CD4-positive, alpha-beta T cell (primary cell): ENCODE data around the gene PFDN2. TPM values are rescaled to one million over a fixed set of nuclear protein-coding genes. Genes with fewer than 3 reads are reported as not detected.

Experiments
- ATAC-seq: fragments of 200-7000 bp; cut with Tn5 transposase; one replicate; pipeline ENCODE4 v1.10.0; 2022; ENCODE audit warnings: mild to moderate bottlenecking; ENCODE audit not compliant: poor library complexity
- CTCF ChIA-PET: fragments of 350-600 bp; sonication (Branson Sonifier 250); formaldehyde crosslinking; loops from one replicate; lab custom pipeline; 2021; ENCODE audit warnings: antibody characterized with exemption, inconsistent platforms; lab: Charles Lee
- POLR2A ChIA-PET: fragments of 350-600 bp; sonication (Branson Sonifier 250); formaldehyde crosslinking; loops from one replicate; lab custom pipeline; 2021; ENCODE audit warnings: antibody characterized with exemption, inconsistent platforms; lab: Charles Lee
- DNase-seq, 14 experiments: peaks; one replicate each; pipeline ENCODE4 v3.0.0-alpha.2; 2013 to 2020; ENCODE audit warnings: mixed read lengths in 2 of 14
- H3K27ac ChIP-seq, 2 donors: one replicate each; pipeline versions ENCODE4 v1.5.1 to v1.7.0; 2013; ENCODE audit warnings: low read length in 2 of 2, low read depth in 1 of 2, mild to moderate bottlenecking in 1 of 2
- H3K27me3 ChIP-seq, 2 experiments: 1 replicate in 1 of 2; 2 replicates in 1 of 2; pipeline versions ENCODE4 v1.6.1 to v1.7.0; 2013; ENCODE audit warnings: low read length in 2 of 2, control low read depth in 1 of 2, mild to moderate bottlenecking in 1 of 2, moderate library complexity in 1 of 2; ENCODE audit not compliant: insufficient read depth in 2 of 2, control insufficient read depth in 1 of 2
- H3K36me3 ChIP-seq: one replicate; pipeline ENCODE4 v1.6.1; 2013; ENCODE audit warnings: low read length, control low read depth; ENCODE audit not compliant: insufficient read depth
- H3K4me1 ChIP-seq: one replicate; pipeline ENCODE4 v1.6.1; 2013; ENCODE audit warnings: low read length, control low read depth; ENCODE audit not compliant: insufficient read depth
- H3K4me3 ChIP-seq: one replicate; pipeline ENCODE4 v1.5.1; 2013; ENCODE audit warnings: mild to moderate bottlenecking, low read length, moderate library complexity
- H3K9me3 ChIP-seq, 2 experiments: 1 replicate in 1 of 2; 2 replicates in 1 of 2; pipeline versions ENCODE4 v1.6.1 to v1.7.0; 2013; ENCODE audit warnings: low read length in 2 of 2, mild to moderate bottlenecking in 2 of 2, control low read depth in 1 of 2, moderate library complexity in 1 of 2; ENCODE audit not compliant: control insufficient read depth in 1 of 2, insufficient read depth in 1 of 2
- H3K27ac Mint-ChIP-seq: one replicate; pipeline ENCODE4 v1.8.0; 2020; ENCODE audit warnings: mixed read lengths
- H3K27me3 Mint-ChIP-seq: one replicate; pipeline ENCODE4 v1.8.0; 2021; ENCODE audit warnings: mixed read lengths
- H3K36me3 Mint-ChIP-seq: one replicate; pipeline ENCODE4 v1.8.0; 2021; ENCODE audit warnings: low read depth, mixed read lengths
- H3K4me1 Mint-ChIP-seq: one replicate; pipeline ENCODE4 v1.8.0; 2021; ENCODE audit warnings: low read depth, mixed read lengths
- H3K4me3 Mint-ChIP-seq: one replicate; pipeline ENCODE4 v1.8.0; 2020; ENCODE audit warnings: mild to moderate bottlenecking, mixed read lengths
- H3K9me3 Mint-ChIP-seq: one replicate; pipeline ENCODE4 v1.8.0; 2020; ENCODE audit warnings: mixed read lengths
- intact Hi-C, 2 experiments: fragments of 100-400 bp; cut with DNase I in 1 of 2; cut with micrococcal nuclease in 1 of 2; formaldehyde crosslinking; loops; one replicate each; pipeline versions ENCODE4 v1.15.1 to v1.9.0; 2023 to 2025; cut with DNase I, micrococcal nuclease
- total RNA-seq, 174 experiments: library from RNA in 2 of 174; stranded (reverse) in 2 of 174; gene quantifications; one replicate each; pipeline ENCODE4 v1.2.3 and lab custom pipeline; 2021 to 2026
- TF ChIP-seq, protein P1 (sequence below): fragments of 200-600 bp; IDR thresholded peaks from one replicate; pipeline ENCODE4 v1.8.0; 2022; ENCODE audit warnings: antibody characterized with exemption, mild to moderate bottlenecking

PFDN2 gene
- total RNA-seq, 2 experiments from 2014 or later, result 46.2 to 57.7 TPM

DNA sequence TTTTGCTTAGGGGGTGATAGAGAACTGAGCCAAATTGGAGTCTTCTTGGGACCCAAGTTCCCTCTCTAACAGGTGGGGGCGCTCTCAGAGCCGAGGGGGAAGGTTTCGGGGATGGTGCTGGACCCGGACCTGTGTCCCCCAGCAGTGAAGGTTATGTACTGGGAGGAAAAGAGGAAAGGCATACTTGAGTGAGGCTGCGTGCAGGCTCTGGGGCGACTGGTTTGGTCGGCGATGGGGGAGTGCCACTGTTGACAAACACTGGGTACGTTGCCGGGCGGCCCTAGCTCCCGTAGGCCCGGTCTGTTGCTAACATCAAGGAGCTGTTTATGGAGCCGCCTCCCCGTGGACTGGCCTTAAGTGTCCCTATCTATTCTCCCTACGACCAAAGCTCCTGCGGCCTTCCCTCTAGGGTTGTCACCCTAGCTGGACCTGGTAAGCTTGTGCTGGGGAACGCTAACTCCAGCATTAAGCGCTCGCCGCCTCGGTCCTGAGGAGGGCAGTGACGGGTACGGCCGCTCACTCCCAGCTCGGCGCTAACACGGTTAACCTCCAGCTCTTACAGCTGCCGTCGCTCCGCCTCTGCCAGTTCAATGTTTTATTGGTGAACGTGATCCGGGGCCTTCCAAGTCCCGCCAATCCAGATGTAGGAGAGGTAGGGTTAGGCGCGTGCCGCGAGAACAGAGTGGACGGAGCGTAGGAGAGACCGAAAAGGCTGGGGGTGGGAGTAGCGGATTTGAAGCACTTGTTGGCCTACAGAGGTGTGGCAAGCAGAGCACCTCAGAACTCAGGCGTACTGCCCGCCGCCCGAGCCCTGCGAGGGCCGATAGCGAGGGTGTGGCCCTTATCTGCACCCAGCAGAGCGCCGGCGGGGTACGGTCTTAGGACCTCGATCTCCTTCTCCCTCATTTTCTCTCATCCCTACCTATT, 48.2 kb upstream of the PFDN2 start, which contains the start of gene PPOX:
Gene PPOX, plus strand, starts transcription at position 685 of the 927 bp plus-strand sequence. CDS start 422 bp downstream, outside the sequence.
- H3K9me3 Mint-ChIP-seq, result no peaks in the 10 kb centered on the region
- H3K4me3 Mint-ChIP-seq, result peak within 1 kb of the TSS; percentile 93
- ChIA-PET CTCF (interaction anchor here (0.6 to 4.3 kb wide), 25 partner anchors 9 to 202 kb away, joined by 3 to 28 read pairs (median 5); partner anchors contain the start of genes APOA2, B4GALT3, CFAP126 and DEDD), POLR2A (interaction anchor here (0.6 to 3.6 kb wide), 24 partner anchors 8 to 233 kb away, joined by 3 to 58 read pairs (median 8); partner anchors contain the start of genes ARHGAP30, B4GALT3, DEDD and F11R)
- H3K9me3 ChIP-seq, result no peaks in the 10 kb centered on the region
- intact Hi-C loops, result loop anchor here (2.0 to 5.0 kb wide), 2 partner anchors 19 to 34 kb away; partner anchors contain the start of gene DEDD (in 2 of the 2)
- H3K27me3 ChIP-seq, result no peaks in the 10 kb centered on the region
- peaks cover 52% of the 10 kb centered on the region for H3K36me3 ChIP-seq
- peak within 1 kb of the TSS; percentile 95 for H3K4me3 ChIP-seq
- H3K4me1 Mint-ChIP-seq, result peaks cover 66% of the 10 kb centered on the region
- TF ChIP-seq, protein P1, sequence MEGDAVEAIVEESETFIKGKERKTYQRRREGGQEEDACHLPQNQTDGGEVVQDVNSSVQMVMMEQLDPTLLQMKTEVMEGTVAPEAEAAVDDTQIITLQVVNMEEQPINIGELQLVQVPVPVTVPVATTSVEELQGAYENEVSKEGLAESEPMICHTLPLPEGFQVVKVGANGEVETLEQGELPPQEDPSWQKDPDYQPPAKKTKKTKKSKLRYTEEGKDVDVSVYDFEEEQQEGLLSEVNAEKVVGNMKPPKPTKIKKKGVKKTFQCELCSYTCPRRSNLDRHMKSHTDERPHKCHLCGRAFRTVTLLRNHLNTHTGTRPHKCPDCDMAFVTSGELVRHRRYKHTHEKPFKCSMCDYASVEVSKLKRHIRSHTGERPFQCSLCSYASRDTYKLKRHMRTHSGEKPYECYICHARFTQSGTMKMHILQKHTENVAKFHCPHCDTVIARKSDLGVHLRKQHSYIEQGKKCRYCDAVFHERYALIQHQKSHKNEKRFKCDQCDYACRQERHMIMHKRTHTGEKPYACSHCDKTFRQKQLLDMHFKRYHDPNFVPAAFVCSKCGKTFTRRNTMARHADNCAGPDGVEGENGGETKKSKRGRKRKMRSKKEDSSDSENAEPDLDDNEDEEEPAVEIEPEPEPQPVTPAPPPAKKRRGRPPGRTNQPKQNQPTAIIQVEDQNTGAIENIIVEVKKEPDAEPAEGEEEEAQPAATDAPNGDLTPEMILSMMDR, result peak; percentile 61
- H3K4me1 ChIP-seq, result peaks cover 43% of the 10 kb centered on the region
- ATAC-seq (peak; percentile 90), DNase-seq (peak; percentile 85 to 97 (median 88))
- H3K27me3 Mint-ChIP-seq, result no peaks in the 10 kb centered on the region
- H3K27ac ChIP-seq, result peak within 1 kb of the TSS; percentile 85 to 86
- peaks cover 70% of the 10 kb centered on the region for H3K36me3 Mint-ChIP-seq
- peak within 1 kb of the TSS; percentile 98 for H3K27ac Mint-ChIP-seq

DNA sequence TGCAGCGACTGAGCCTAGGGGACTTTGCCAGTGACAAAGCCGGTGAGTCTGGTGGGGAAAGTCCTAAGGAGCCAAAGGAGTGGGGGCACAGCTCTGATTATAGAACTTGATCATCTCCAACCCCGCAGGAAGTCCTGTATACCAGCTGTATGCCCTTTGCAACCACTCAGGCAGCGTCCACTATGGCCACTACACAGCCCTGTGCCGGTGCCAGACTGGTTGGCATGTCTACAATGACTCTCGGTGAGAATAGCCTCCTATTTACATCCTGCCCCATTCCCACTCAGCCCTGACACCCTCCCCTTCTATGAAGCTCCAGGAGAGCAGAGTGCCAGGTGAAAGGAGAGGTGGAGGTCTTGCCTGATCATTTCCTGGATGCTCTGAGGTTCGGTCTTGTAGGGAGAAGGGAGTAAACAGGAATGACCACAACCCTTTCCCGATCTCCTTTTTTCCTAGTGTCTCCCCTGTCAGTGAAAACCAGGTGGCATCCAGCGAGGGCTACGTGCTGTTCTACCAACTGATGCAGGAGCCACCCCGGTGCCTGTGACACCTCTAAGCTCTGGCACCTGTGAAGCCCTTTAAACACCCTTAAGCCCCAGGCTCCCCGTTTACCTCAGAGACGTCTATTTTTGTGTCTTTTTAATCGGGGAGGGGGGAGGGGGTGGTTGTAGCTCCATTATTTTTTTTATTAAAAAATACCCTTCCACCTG, 47.2 kb upstream of the PFDN2 start:
- Histone ChIP-seq H3K4me3 (peak overlapping the region; percentile 95), H3K4me1 (peaks cover 52% of the 10 kb centered on the region), H3K9me3 (no peaks in the 10 kb centered on the region), H3K27ac (peak overlapping the region; percentile 85 to 86), H3K36me3 (peaks cover 44% of the 10 kb centered on the region), H3K27me3 (no peaks in the 10 kb centered on the region)
- DNase-seq (no peak), ATAC-seq (no peak)
- H3K9me3 Mint-ChIP-seq, result no peaks in the 10 kb centered on the region
- peak overlapping the region; percentile 60 for H3K4me3 Mint-ChIP-seq
- peaks cover 64% of the 10 kb centered on the region for H3K36me3 Mint-ChIP-seq
- TF ChIP-seq, protein P1, result no peak
- H3K27me3 Mint-ChIP-seq, result no peaks in the 10 kb centered on the region
- intact Hi-C loops, result loop anchor here (5.0 kb wide), 1 partner anchor 33 kb away; the partner anchor contains the start of gene DEDD (in 2 of the 2)
- ChIA-PET CTCF (interaction anchor here (0.9 to 4.3 kb wide), 17 partner anchors 10 to 203 kb away, joined by 3 to 28 read pairs (median 5); partner anchors contain the start of genes B4GALT3, CFAP126, DEDD and NDUFS2), POLR2A (interaction anchor here (0.6 to 3.6 kb wide), 23 partner anchors 7 to 914 kb away, joined by 3 to 58 read pairs (median 9); partner anchors contain the start of genes ARHGAP30, B4GALT3, DEDD and F11R)
- peaks cover 71% of the 10 kb centered on the region for H3K4me1 Mint-ChIP-seq
- peak overlapping the region; percentile 98 for H3K27ac Mint-ChIP-seq

DNA sequence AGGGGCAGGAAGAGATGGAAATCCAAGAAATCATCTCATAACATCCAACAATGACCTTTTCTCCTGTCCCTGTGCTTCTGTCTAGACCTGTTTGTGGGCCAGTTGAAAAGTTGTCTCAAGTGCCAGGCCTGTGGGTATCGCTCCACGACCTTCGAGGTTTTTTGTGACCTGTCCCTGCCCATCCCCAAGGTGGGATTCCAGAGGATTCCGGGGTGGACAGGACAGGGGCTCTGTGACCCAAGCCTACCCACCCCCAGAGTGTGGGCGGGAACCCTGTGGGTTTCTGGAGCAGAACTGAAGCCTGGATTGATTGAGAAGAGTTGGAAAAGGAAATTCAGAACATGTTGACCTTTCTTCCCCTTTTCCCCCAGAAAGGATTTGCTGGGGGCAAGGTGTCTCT, 46.0 kb upstream of the PFDN2 start:
- H3K36me3 ChIP-seq, result peaks cover 35% of the 10 kb centered on the region
- CTCF ChIA-PET, result no interaction called here
- Mint-ChIP-seq H3K9me3 (no peaks in the 10 kb centered on the region), H3K4me1 (peaks cover 81% of the 10 kb centered on the region), H3K36me3 (peaks cover 61% of the 10 kb centered on the region), H3K4me3 (peak overlapping the region; percentile 93), H3K27ac (peak overlapping the region; percentile 98), H3K27me3 (no peaks in the 10 kb centered on the region)
- POLR2A ChIA-PET, result interaction anchor here (1.0 to 2.3 kb wide), 2 partner anchors 8 to 95 kb away, joined by 3 to 7 read pairs; no protein-coding TSS in a partner anchor
- intact Hi-C loops, result loop anchor here in 1 of 2 experiments (2.0 kb wide), 1 partner anchor 13 kb away; the partner anchor contains the start of gene B4GALT3
- H3K4me1 ChIP-seq, result peaks cover 61% of the 10 kb centered on the region
- DNase-seq, result no peak
- no peaks in the 10 kb centered on the region for H3K9me3 ChIP-seq
- TF ChIP-seq, protein P1, result no peak
- H3K4me3 ChIP-seq, result no peak overlapping the region
- H3K27ac ChIP-seq, result no peak overlapping the region
- no peak for ATAC-seq
- H3K27me3 ChIP-seq, result no peaks in the 10 kb centered on the region
